ENCODE results near the gene FHL3. TPM values are rescaled to one million over a fixed set of nuclear protein-coding genes. Genes with fewer than 3 reads are reported as not detected.

The FHL3 gene, protein sequence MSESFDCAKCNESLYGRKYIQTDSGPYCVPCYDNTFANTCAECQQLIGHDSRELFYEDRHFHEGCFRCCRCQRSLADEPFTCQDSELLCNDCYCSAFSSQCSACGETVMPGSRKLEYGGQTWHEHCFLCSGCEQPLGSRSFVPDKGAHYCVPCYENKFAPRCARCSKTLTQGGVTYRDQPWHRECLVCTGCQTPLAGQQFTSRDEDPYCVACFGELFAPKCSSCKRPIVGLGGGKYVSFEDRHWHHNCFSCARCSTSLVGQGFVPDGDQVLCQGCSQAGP
- 1 to 10 TPM; 2.7 to 4.2 TPM for total RNA-seq
- polyA plus RNA-seq = 1 to 10 TPM; 1.7 to 2.9 TPM

DNA sequence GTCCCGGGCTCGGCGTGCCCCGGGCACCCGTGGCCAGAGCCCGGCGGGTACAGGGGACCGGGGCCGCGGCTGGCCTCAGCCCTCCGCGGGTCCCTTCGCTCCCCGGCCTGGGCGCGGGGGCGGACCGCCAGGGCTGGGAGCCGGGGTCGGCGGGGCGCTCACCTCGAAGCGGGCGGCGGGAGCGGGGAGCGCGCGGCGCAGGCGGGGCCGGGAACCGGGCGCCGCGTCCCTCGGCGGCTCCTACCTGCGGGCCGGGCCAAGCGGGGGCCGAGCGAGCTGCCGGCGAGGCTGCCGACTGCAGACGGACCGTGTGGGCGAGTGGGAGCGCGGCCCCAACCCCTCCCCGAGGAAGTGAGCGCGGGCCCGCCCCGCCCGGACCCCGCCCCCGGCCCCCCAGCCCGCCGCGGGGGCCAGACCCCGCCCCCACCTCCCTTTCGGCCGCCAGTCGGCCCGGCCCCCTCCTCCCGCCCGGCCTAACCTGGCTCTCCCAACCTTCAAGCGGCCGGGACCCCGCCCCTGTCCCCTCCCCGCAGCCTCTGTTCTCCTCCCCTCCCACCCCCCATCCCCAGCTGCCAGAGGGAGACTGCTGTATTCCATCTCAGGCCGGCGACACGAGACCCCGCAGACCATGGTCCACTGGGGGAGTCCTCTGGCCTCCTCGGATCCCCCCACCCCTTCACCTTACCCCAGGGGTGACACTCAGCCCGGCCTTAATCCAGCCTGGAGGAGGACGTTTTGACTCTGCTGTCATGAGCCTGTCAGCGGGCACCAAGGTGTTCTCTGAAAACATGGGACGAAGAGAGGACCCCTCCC lies at the start of gene FHL3:
FHL3 (minus strand) TSS at position 320 of the 813 bp plus-strand sequence. CDS start 6,102 bp downstream, outside the sequence.
- TF ChIP-seq NR2F2 (IDR thresholded peaks at IDR 0.05) (no peak), RAD21 (IDR thresholded peaks at IDR 0.05) (no peak), YY1 (IDR thresholded peaks at IDR 0.05) (no peak), HNF4G (IDR thresholded peaks at IDR 0.05) (no peak), HNF4A (conservative IDR thresholded peaks at IDR 0.05) (no peak), TAF1 (conservative IDR thresholded peaks at IDR 0.05) (no peak), GABPA (IDR thresholded peaks at IDR 0.05 in 1 of 2, conservative IDR thresholded peaks at IDR 0.05 in 1 of 2) (no peak), JUND (IDR thresholded peaks at IDR 0.05) (no peak), RXRA (IDR thresholded peaks at IDR 0.05) (no peak), SP1 (IDR thresholded peaks at IDR 0.05) (no peak), FOXA2 (IDR thresholded peaks at IDR 0.05) (no peak), FOXA1 (IDR thresholded peaks at IDR 0.05) (no peak), EGR1 (IDR thresholded peaks at IDR 0.05; ENCODE audit: low read depth in 2 of 2) (no peak)
- TF ChIP-seq, protein P1, sequence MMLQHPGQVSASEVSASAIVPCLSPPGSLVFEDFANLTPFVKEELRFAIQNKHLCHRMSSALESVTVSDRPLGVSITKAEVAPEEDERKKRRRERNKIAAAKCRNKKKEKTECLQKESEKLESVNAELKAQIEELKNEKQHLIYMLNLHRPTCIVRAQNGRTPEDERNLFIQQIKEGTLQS (IDR thresholded peaks at IDR 0.05) = no peak
- TF ChIP-seq, protein P2, sequence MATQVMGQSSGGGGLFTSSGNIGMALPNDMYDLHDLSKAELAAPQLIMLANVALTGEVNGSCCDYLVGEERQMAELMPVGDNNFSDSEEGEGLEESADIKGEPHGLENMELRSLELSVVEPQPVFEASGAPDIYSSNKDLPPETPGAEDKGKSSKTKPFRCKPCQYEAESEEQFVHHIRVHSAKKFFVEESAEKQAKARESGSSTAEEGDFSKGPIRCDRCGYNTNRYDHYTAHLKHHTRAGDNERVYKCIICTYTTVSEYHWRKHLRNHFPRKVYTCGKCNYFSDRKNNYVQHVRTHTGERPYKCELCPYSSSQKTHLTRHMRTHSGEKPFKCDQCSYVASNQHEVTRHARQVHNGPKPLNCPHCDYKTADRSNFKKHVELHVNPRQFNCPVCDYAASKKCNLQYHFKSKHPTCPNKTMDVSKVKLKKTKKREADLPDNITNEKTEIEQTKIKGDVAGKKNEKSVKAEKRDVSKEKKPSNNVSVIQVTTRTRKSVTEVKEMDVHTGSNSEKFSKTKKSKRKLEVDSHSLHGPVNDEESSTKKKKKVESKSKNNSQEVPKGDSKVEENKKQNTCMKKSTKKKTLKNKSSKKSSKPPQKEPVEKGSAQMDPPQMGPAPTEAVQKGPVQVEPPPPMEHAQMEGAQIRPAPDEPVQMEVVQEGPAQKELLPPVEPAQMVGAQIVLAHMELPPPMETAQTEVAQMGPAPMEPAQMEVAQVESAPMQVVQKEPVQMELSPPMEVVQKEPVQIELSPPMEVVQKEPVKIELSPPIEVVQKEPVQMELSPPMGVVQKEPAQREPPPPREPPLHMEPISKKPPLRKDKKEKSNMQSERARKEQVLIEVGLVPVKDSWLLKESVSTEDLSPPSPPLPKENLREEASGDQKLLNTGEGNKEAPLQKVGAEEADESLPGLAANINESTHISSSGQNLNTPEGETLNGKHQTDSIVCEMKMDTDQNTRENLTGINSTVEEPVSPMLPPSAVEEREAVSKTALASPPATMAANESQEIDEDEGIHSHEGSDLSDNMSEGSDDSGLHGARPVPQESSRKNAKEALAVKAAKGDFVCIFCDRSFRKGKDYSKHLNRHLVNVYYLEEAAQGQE (IDR thresholded peaks at IDR 0.05) = no peak
- TF ChIP-seq, protein P3, sequence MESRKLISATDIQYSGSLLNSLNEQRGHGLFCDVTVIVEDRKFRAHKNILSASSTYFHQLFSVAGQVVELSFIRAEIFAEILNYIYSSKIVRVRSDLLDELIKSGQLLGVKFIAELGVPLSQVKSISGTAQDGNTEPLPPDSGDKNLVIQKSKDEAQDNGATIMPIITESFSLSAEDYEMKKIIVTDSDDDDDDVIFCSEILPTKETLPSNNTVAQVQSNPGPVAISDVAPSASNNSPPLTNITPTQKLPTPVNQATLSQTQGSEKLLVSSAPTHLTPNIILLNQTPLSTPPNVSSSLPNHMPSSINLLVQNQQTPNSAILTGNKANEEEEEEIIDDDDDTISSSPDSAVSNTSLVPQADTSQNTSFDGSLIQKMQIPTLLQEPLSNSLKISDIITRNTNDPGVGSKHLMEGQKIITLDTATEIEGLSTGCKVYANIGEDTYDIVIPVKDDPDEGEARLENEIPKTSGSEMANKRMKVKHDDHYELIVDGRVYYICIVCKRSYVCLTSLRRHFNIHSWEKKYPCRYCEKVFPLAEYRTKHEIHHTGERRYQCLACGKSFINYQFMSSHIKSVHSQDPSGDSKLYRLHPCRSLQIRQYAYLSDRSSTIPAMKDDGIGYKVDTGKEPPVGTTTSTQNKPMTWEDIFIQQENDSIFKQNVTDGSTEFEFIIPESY (IDR thresholded peaks at IDR 0.05) = no peak
- TF ChIP-seq, protein P4, sequence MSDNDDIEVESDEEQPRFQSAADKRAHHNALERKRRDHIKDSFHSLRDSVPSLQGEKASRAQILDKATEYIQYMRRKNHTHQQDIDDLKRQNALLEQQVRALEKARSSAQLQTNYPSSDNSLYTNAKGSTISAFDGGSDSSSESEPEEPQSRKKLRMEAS (IDR thresholded peaks at IDR 0.05) = no peak
- TF ChIP-seq, protein P5, sequence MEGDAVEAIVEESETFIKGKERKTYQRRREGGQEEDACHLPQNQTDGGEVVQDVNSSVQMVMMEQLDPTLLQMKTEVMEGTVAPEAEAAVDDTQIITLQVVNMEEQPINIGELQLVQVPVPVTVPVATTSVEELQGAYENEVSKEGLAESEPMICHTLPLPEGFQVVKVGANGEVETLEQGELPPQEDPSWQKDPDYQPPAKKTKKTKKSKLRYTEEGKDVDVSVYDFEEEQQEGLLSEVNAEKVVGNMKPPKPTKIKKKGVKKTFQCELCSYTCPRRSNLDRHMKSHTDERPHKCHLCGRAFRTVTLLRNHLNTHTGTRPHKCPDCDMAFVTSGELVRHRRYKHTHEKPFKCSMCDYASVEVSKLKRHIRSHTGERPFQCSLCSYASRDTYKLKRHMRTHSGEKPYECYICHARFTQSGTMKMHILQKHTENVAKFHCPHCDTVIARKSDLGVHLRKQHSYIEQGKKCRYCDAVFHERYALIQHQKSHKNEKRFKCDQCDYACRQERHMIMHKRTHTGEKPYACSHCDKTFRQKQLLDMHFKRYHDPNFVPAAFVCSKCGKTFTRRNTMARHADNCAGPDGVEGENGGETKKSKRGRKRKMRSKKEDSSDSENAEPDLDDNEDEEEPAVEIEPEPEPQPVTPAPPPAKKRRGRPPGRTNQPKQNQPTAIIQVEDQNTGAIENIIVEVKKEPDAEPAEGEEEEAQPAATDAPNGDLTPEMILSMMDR (IDR thresholded peaks at IDR 0.05; ENCODE audit: low read depth, low read length, missing input control) = no peak
- peak; percentile 54 for DNase-seq (ENCODE audit: low spot score)
- Histone ChIP-seq H3K27ac (ENCODE audit: low read depth in 1 of 2, low read length in 2 of 2) (peak within 1 kb of the TSS; percentile 62 to 63), H3K27me3 (ENCODE audit: control insufficient read depth in 4 of 4, insufficient read depth in 4 of 4, low read length in 3 of 4) (no peaks in the 10 kb centered on the region), H3K4me3 (ENCODE audit: low read depth in 1 of 3, low read length in 3 of 3) (peak within 1 kb of the TSS; percentile 27 to 79 (median 55)), H3K9me3 (ENCODE audit: control insufficient read depth in 4 of 4, low read length in 3 of 4) (no peaks in the 10 kb centered on the region), H3K9ac (ENCODE audit: low read depth in 1 of 2, low read length in 2 of 2) (peak within 1 kb of the TSS; percentile 10 to 82), H3K36me3 (ENCODE audit: control insufficient read depth in 4 of 4, insufficient read depth in 3 of 4, low read depth in 1 of 4, low read length in 3 of 4) (no peaks in the 10 kb centered on the region), H3K4me1 (ENCODE audit: control insufficient read depth in 4 of 4, insufficient read depth in 4 of 4, low read length in 3 of 4) (peaks cover 0 to 15% (median 6%) of the 10 kb centered on the region in 4 donors)
- 4% methylated on average over 83 of the region's 83 CpGs for WGBS
